GM11168 (cell line): ENCODE results near the gene BEND3.
"Not testable (repeated sequence)": the region's sequence is repeated elsewhere in the genome, so short reads cannot be mapped to it uniquely, and the experiment has no call there.

ENCODE experiments used
- in situ Hi-C: fragments of 300-500 bp; cut with MboI; formaldehyde crosslinking; loops from one replicate; pipeline ENCODE4 v1.12.0; 2022; ENCODE audit warnings: low sequenced_read_pairs; ENCODE audit not compliant: unreplicated experiment

The BEND3 gene

GRCh38 chr6:107084459-107084858 lies 30.9 kb downstream of the BEND3 start:
- in situ Hi-C loops: not testable (repeated sequence)

GRCh38 chr6:107083921-107084320 lies 31.4 kb downstream of the BEND3 start:
- in situ Hi-C loops: no loop called here

- in situ Hi-C loops: no loop called here
These were observed 32.1 kb downstream of the BEND3 start for GRCh38 chr6:107083047-107083768.

- in situ Hi-C loops: no loop called here
These were observed 33.3 kb downstream of the BEND3 start for GRCh38 chr6:107082045-107082444.

- in situ Hi-C loops: no loop called here
These were observed 35.3 kb downstream of the BEND3 start for GRCh38 chr6:107080036-107080435.

- in situ Hi-C loops: no loop called here
These were observed 35.9 kb downstream of the BEND3 start for GRCh38 chr6:107079429-107079828.

GRCh38 chr6:107077710-107078109 lies 37.6 kb downstream of the BEND3 start:
- in situ Hi-C loops: no loop called here

- in situ Hi-C loops: no loop called here
These were observed 39.3 kb downstream of the BEND3 start for GRCh38 chr6:107075951-107076381.

GRCh38 chr6:107070686-107071085 lies 44.6 kb downstream of the BEND3 start:
- in situ Hi-C loops: no loop called here

GRCh38 chr6:107069631-107070548 lies 45.4 kb downstream of the BEND3 start:
- in situ Hi-C loops: no loop called here

GRCh38 chr6:107068691-107069630 lies 46.4 kb downstream of the BEND3 start:
- in situ Hi-C loops: no loop called here

GRCh38 chr6:107066697-107067659 lies 48.3 kb downstream of the BEND3 start:
- in situ Hi-C loops: no loop called here

- in situ Hi-C loops: no loop called here
These were observed 50.7 kb downstream of the BEND3 start for GRCh38 chr6:107064579-107065065.

GRCh38 chr6:107062691-107063090 lies 52.6 kb downstream of the BEND3 start:
- in situ Hi-C loops: no loop called here

- in situ Hi-C loops: no loop called here
These were observed 53.9 kb downstream of the BEND3 start for GRCh38 chr6:107061125-107062020.

GRCh38 chr6:107060704-107061103 lies 54.6 kb downstream of the BEND3 start:
- in situ Hi-C loops: no loop called here

GRCh38 chr6:107059606-107060005 lies 55.7 kb downstream of the BEND3 start:
- in situ Hi-C loops: no loop called here

- in situ Hi-C loops: no loop called here
These were observed 57.6 kb downstream of the BEND3 start for GRCh38 chr6:107057679-107058078.
